AG04449 (cell line): Measurements from ENCODE around the gene VAC14.

Experiments used
- CTCF ChIA-PET: fragments of 350-600 bp; formaldehyde crosslinking; extraction: SDS; loops from one replicate; lab custom pipeline; 2021; ENCODE audit warnings: antibody characterized with exemption; lab: Yijun Ruan, JAX
- POLR2A ChIA-PET: fragments of 400-600, 350-600 bp; formaldehyde crosslinking; extraction: SDS; loops from one replicate; lab custom pipeline; 2020; ENCODE audit warnings: antibody characterized with exemption, inconsistent platforms; lab: Yijun Ruan, JAX
- DNase-seq: peaks from one replicate; pipeline ENCODE4 v3.0.0-alpha.2; 2010; ENCODE audit warnings: low read depth, low spot score
- H3K4me3 ChIP-seq: 2 replicates; pipeline ENCODE4 v1.5.1; 2011; ENCODE audit warnings: low read depth, mild to moderate bottlenecking, control low read depth, low read length
- CTCF ChIP-seq: IDR thresholded peaks from one replicate; pipeline ENCODE4 v1.5.1; 2011; ENCODE audit warnings: mild to moderate bottlenecking, moderate library complexity, low read length, control low read depth, inconsistent platforms; ENCODE audit not compliant: insufficient read depth; ENCODE audit errors: missing control alignments

Gene VAC14

GRCh38 chr16:70788668-70789594 lies 12.0 kb downstream of the VAC14 start:
- ChIA-PET POLR2A (interaction anchor here (1.1 kb wide), 1 partner anchor 10 kb away, joined by 4 read pairs; no protein-coding TSS in a partner anchor), CTCF (interaction anchor here (2.2 kb wide), 1 partner anchor 17 kb away, joined by 10 read pairs; no protein-coding TSS in a partner anchor)
- no peak for TF ChIP-seq CTCF

DNA sequence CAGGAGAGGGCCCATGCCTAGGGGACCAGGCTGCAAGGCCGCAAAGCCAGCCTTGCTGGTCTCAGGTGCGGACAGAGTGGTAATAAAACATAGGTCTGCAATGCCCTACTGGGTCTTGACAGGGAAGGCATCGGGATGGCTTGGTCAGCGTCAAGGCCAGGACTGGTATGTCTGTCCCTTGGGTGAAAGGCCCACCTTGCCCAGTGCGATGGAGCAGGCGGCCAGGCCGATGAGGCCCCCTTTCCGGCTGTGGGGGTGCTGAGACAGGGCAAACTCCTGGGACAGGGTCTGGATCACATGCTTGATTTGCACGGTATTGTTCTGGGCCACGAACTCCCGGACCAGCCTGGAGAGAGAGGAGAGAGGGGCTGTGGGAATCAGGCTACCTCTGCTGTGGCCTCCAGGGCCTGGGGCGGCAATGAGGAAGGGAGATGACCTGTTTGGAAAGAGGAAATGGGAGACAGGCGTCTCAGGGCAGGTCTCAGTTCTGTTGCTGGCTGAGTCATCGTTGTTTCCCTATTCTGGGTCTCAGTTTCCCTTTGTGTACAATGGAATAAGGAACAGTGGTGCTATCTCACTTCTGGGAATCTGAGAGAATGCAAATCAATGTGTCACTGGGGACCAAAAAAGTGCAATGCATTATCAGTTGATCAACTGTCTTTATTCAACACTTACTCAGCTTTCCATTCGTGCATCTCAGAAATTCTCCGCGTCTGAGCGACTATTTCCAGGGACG lies 14.8 kb downstream of the VAC14 start:
- no peak overlapping the region for H3K4me3 ChIP-seq
- DNase-seq = no peak
- ChIA-PET POLR2A (no interaction called here), CTCF (no interaction called here)
- no peak for TF ChIP-seq CTCF

More at GRCh38 chr16:70788668-70789594, 12.0 kb downstream of the VAC14 start:
- DNase-seq = no peak
- no peak overlapping the region for H3K4me3 ChIP-seq

DNA sequence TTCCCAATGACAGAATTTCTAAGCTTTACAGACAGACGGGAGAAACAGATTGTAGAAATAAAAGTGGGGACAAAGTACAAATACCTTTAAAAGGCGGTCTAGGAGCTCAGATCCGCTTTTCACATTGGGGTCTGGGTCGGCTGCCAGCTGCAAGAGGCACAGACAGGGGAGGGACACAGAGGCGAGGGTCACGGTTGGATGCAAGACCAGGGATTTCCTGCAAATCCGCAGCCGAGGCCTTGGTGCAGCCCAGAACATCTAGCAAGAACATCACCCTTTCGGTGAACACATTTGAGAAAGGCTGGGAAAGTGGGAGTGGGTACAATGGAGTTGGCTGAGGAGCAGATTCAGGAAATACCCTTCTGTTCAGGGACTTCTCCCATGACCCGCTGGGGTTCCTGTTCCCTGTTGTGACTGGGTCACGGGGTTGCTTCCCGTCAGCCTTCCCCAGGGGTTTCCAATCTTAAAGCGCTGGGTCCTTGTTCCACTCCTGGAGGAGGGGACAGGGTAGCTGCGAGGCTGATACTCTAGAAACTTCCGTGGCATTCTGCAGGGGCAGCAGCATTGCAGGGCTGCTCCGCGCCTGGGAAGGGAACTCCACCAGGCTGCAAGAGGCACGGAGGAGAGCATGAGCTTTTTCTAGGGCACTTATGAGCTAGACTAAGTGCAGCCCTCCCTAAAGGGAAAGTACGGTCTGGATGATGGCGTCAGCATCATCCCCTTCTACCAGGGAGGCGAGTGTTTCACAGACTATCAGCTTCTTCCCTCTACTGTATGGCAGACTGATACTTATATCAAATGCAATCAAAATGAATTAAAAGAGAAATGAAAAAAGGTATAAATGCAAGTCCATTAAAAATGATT lies 16.0 kb downstream of the VAC14 start:
- no peak for DNase-seq
- no peak overlapping the region for H3K4me3 ChIP-seq
- TF ChIP-seq CTCF = no peak
- CTCF ChIA-PET = interaction anchor here (1.7 to 1.9 kb wide), 2 partner anchors 14 to 24 kb away, joined by 3 to 10 read pairs; no protein-coding TSS in a partner anchor
- POLR2A ChIA-PET = no interaction called here

- DNase-seq = no peak
- no peak overlapping the region for H3K4me3 ChIP-seq
- TF ChIP-seq CTCF = no peak
- ChIA-PET CTCF (no interaction called here), POLR2A (no interaction called here)
These were observed 18.7 kb downstream of the VAC14 start for GRCh38 chr16:70782237-70782636.

- ChIA-PET POLR2A (no interaction called here), CTCF (no interaction called here)
- TF ChIP-seq CTCF = no peak
- no peak overlapping the region for H3K4me3 ChIP-seq
- DNase-seq = no peak
These were observed 19.2 kb downstream of the VAC14 start for GRCh38 chr16:70781800-70782199.
